ENCODE measurements around the gene PLOD1.

GRCh38 chr1:11961230-11961629, 26.7 kb downstream of the PLOD1 start:
- TF ChIP-seq, protein P1, sequence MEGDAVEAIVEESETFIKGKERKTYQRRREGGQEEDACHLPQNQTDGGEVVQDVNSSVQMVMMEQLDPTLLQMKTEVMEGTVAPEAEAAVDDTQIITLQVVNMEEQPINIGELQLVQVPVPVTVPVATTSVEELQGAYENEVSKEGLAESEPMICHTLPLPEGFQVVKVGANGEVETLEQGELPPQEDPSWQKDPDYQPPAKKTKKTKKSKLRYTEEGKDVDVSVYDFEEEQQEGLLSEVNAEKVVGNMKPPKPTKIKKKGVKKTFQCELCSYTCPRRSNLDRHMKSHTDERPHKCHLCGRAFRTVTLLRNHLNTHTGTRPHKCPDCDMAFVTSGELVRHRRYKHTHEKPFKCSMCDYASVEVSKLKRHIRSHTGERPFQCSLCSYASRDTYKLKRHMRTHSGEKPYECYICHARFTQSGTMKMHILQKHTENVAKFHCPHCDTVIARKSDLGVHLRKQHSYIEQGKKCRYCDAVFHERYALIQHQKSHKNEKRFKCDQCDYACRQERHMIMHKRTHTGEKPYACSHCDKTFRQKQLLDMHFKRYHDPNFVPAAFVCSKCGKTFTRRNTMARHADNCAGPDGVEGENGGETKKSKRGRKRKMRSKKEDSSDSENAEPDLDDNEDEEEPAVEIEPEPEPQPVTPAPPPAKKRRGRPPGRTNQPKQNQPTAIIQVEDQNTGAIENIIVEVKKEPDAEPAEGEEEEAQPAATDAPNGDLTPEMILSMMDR (IDR thresholded peaks at IDR 0.05 in 2 of 3, conservative IDR thresholded peaks at IDR 0.05 in 1 of 3; ENCODE audit: control insufficient read depth in 2 of 3, extremely low read depth in 1 of 3, insufficient read depth in 1 of 3, low read depth in 3 of 3, low read length in 3 of 3) = no peak
- TF ChIP-seq TARDBP (IDR thresholded peaks at IDR 0.05; ENCODE audit: borderline replicate concordance) (no peak), JUNB (IDR thresholded peaks at IDR 0.05) (no peak), POLR2A (IDR thresholded peaks at IDR 0.05; ENCODE audit: low read depth, low read length) (no peak), TAF1 (IDR thresholded peaks at IDR 0.05; ENCODE audit: borderline replicate concordance, low read depth, low read length) (no peak), EGR1 (IDR thresholded peaks at IDR 0.05; ENCODE audit: borderline replicate concordance in 1 of 2, low read depth in 2 of 2, low read length in 2 of 2) (no peak), RBBP5 (conservative IDR thresholded peaks at IDR 0.05) (no peak), FOXM1 (IDR thresholded peaks at IDR 0.05; ENCODE audit: low read depth, low read length) (no peak), MTA3 (IDR thresholded peaks at IDR 0.05; ENCODE audit: borderline replicate concordance, low read length) (no peak)

Measured in GM12878 (cell line).